ENCODE measurements around the gene CGB8.

Gene CGB8

DNA sequence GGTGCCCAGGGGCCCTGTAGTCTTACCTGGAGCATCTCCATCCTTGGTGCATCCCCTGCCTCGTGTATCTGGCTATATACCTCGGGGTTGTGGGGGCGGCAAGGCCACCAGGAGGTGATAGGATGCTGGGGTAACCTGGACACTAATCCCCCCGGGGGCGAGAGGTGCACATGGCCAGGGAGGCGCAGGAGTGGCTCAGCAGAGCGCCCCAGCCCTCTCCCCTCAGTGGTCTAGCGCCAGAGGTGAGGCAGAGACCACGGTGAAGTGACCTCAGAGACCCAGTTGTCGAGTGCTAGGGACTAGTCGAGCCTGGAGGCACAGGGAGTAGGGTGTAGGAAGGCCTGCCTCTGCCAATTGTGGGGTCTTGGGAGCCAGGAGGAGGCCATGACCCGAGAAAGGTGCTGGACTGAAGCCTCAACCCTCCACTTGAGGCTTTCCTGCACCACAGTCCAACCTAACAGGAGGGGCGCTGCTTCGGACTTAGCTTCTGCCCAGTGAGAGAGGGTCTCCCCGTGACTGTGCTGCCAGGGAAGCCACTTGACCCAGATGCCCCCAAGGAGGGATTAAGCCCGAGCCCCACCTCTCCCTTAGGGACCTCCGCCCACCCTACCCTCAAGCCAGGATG, 31.8 kb downstream of the CGB8 start, which contains the start of gene LHB:
Gene LHB (minus strand): TSS at position 51 of the 625 bp plus-strand sequence. CDS start 10 bp downstream, at position 41.
- in situ Hi-C loops (cut with HindIII; ENCODE audit: low pct_ligation_motif_present, low sequenced_read_pairs): no loop called here
- Histone ChIP-seq H3K4me3 (ENCODE audit: low read depth, low read length) (peak within 1 kb of the TSS; percentile 47), H3K27ac (no peak within 1 kb of the TSS), H3K27me3 (replicated peaks) (no peaks in the 10 kb centered on the region), H3K36me3 (replicated peaks) (peaks cover 14% of the 10 kb centered on the region)
- TF ChIP-seq, protein P1, sequence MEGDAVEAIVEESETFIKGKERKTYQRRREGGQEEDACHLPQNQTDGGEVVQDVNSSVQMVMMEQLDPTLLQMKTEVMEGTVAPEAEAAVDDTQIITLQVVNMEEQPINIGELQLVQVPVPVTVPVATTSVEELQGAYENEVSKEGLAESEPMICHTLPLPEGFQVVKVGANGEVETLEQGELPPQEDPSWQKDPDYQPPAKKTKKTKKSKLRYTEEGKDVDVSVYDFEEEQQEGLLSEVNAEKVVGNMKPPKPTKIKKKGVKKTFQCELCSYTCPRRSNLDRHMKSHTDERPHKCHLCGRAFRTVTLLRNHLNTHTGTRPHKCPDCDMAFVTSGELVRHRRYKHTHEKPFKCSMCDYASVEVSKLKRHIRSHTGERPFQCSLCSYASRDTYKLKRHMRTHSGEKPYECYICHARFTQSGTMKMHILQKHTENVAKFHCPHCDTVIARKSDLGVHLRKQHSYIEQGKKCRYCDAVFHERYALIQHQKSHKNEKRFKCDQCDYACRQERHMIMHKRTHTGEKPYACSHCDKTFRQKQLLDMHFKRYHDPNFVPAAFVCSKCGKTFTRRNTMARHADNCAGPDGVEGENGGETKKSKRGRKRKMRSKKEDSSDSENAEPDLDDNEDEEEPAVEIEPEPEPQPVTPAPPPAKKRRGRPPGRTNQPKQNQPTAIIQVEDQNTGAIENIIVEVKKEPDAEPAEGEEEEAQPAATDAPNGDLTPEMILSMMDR (IDR thresholded peaks at IDR 0.05; ENCODE audit: low read depth, low read length, missing control alignments): peak; percentile 11
- no peak for DNase-seq

DNA sequence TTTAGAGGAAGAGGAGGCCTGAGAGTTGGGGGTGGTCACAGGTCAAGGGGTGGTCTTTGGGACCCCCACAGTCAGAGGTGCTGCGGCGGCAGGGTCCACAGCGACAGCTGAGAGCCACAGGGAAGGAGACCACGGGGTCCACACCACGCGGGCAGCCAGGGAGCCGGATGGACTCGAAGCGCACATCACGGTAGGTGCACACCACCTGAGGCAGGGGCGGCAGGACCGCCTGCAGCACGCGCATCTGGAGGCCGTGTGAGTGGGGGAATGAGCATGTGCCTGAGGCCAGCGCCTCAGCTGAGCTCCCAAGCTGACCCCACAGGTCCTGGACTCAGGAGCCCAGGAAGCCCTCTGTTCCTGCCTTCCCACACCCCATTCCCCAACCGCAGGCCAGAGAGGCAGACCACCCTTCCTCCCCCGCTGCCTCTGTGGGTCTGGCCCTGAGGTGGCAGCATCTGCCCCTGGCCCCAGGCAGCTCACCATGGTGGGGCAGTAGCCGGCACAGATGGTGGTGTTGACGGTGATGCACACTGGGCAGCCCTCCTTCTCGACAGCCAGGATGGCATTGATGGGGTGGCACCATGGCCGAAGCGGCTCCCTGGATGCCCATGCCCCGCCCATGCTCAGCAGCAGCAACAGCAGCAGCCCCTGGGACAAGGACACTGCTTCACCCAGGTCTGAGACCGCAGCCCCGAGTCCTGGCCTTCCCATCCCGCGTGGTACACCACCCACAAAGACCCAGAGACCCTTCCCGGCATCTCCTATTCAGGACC, 32.7 kb downstream of the CGB8 start:
- H3K27me3 ChIP-seq (replicated peaks): no peaks in the 10 kb centered on the region
- in situ Hi-C loops (cut with HindIII; ENCODE audit: low pct_ligation_motif_present, low sequenced_read_pairs): no loop called here
- TF ChIP-seq, protein P1 (IDR thresholded peaks at IDR 0.05; ENCODE audit: low read depth, low read length, missing control alignments): no peak
- H3K36me3 ChIP-seq (replicated peaks): peaks cover 23% of the 10 kb centered on the region
- no peak overlapping the region for H3K27ac ChIP-seq
- H3K4me3 ChIP-seq (ENCODE audit: low read depth, low read length): no peak overlapping the region
- DNase-seq: no peak

DNA sequence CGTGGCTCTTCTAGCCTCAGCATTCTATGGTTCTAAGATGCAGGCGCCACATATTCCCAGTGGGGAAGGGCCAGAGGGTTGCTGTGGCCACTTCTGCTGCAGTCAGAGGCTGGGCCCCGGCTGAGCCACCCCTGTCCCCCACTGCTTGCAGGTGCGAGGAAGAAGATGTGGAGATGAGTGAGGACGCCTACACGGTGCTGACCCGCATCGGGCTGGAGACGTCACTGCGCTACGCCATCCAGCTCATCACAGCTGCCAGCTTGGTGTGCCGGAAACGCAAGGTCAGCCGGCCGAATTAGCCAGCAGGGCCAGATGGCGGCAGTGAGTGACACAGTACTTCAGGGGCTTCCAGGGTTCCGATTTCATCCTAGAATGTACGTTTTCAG, 34.0 kb downstream of the CGB8 start:
- Histone ChIP-seq H3K27ac (no peak overlapping the region), H3K27me3 (replicated peaks) (no peaks in the 10 kb centered on the region), H3K4me3 (ENCODE audit: low read depth, low read length) (no peak overlapping the region), H3K36me3 (replicated peaks) (peaks cover 34% of the 10 kb centered on the region)
- DNase-seq: no peak
- in situ Hi-C loops (cut with HindIII; ENCODE audit: low pct_ligation_motif_present, low sequenced_read_pairs): no loop called here
- TF ChIP-seq, protein P1 (IDR thresholded peaks at IDR 0.05; ENCODE audit: low read depth, low read length, missing control alignments): no peak

DNA sequence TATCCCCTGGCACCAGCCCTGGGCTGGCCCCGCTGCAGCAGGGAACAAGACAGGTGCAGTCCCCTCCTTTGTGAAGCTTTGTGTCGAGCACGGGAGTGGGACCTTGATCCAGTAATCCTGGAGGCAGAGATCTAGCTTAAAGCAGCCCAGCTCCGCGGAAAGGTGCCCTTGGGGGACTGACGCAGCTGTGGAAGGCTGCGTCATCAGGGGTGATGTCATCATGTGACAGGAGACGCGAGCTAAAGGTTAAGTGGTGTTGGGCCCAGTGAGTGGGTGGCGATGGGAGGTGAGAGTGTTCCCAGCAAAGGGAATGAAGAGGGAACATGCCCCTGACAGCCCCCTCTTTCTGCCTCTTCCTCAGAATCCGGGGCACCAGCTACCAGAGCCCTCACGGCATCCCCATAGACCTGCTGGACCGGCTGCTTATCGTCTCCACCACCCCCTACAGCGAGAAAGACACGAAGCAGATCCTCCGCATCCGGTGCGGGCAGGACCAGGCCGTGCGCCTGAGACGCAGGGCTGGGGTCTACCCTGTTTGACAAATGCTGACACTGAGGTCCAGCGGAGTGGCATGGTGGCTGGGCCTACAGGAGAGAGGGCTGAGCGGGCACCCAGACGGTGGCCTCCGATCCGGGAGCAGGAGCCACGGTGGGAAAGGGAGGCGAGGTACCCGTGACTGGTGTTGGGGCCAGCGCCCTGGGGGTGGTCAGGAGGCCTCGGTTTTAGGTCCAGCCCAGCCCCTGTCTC, 34.6 kb downstream of the CGB8 start:
- H3K27me3 ChIP-seq (replicated peaks): no peaks in the 10 kb centered on the region
- no peak for DNase-seq
- no peak overlapping the region for H3K27ac ChIP-seq
- in situ Hi-C loops (cut with HindIII; ENCODE audit: low pct_ligation_motif_present, low sequenced_read_pairs): no loop called here
- H3K4me3 ChIP-seq (ENCODE audit: low read depth, low read length): no peak overlapping the region
- TF ChIP-seq, protein P1 (IDR thresholded peaks at IDR 0.05; ENCODE audit: low read depth, low read length, missing control alignments): no peak
- peaks cover 40% of the 10 kb centered on the region for H3K36me3 ChIP-seq (replicated peaks)

DNA sequence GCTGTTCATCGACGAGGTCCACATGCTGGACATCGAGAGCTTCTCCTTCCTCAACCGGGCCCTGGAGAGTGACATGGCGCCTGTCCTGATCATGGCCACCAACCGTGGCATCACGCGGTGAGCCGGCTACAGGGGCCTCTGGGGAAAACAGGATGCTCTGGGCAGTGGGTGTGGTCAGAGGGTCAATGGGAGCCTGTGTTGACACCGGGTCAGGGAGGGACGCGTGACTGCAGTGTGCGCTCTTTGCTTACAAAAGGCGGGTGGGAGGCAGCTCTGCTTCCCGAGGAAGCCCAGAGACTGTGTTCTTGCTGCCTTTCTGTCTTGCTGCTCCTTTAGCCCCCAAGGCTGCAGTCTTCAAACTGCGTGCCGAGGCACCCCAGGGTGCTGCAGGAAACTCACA, 37.7 kb downstream of the CGB8 start:
- no peak for DNase-seq
- Histone ChIP-seq H3K27ac (no peak overlapping the region), H3K36me3 (replicated peaks) (peaks cover 58% of the 10 kb centered on the region), H3K27me3 (replicated peaks) (no peaks in the 10 kb centered on the region), H3K4me3 (ENCODE audit: low read depth, low read length) (no peak overlapping the region)
- TF ChIP-seq, protein P1 (IDR thresholded peaks at IDR 0.05; ENCODE audit: low read depth, low read length, missing control alignments): no peak
- in situ Hi-C loops (cut with HindIII; ENCODE audit: low pct_ligation_motif_present, low sequenced_read_pairs): no loop called here
